ENCODE measurements around the gene NMNAT2.

The NMNAT2 gene

DNA sequence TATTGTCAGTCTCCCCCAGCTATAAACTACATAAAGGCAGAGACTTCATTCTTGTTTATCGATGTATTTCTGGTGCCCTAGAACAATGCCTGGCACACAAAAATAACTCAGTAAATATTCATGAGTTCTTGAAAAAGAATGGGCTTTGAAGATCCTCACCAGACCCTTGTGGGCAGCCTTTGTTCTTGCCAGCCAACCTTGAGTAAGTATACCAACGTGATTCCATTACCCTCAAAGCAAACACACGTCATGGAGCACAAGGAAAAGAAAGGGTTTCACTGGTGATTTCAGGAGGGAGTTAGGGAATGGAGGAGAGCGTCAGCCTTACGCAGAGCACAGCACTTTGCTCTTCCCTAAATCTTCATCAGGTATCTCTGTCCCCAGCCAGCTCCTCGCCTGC, 29.4 kb downstream of the NMNAT2 start:
- no peaks in the 10 kb centered on the region for H3K4me1 ChIP-seq (ENCODE audit: control insufficient read depth, insufficient read depth, low read length)
- H3K27me3 ChIP-seq (replicated peaks; ENCODE audit: control insufficient read depth, insufficient read depth, low read length) = peaks cover 28% of the 10 kb centered on the region
- DNase-seq (ENCODE audit: low read depth) = no peak

DNA sequence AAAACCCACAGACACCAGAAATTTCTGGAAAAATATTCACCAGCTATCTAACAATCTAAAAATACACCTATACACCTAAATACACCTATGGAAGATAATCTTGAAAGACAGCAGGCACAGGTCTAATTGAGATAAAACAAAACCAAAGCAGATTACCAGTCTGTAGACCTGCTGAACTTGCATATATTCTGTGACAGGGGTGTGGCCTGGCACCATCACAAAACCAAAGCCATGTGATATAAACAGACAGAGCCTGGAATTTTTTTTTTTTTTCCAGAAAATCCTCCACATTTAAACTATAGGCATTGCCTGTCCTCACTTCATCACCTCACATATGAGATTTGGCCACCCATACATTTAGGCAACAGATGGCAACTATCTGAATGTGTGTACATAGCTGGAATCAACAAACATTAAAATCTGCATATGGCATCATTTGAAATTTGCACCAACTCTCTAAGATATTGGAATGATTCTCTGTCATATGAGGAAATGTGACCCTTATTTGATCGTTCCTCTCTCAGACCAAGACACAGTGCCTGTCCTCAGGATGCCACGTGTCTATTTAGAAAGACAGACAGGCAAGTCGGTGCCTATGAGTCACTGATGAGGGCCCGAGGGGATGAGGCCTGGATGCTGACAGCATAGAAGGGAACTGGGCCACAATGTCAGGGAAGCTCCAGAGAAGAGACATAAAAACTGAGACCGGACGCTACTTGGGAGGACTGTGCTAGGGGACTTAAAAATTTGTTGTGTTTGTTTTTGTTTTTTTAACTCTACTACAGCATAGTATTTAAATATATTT, 32.6 kb downstream of the NMNAT2 start:
- peak; percentile 2 for DNase-seq (ENCODE audit: low read depth)
- H3K27me3 ChIP-seq (replicated peaks; ENCODE audit: control insufficient read depth, insufficient read depth, low read length) = peaks cover 19% of the 10 kb centered on the region
- H3K4me1 ChIP-seq (ENCODE audit: control insufficient read depth, insufficient read depth, low read length) = no peaks in the 10 kb centered on the region
- H3K9ac ChIP-seq (ENCODE audit: low read length) = no peak overlapping the region
- no peak overlapping the region for H3K4me3 ChIP-seq (ENCODE audit: low read length)
- no peaks in the 10 kb centered on the region for H3K9me3 ChIP-seq (ENCODE audit: control insufficient read depth, low read length)
- no peaks in the 10 kb centered on the region for H3K36me3 ChIP-seq (ENCODE audit: control insufficient read depth, insufficient read depth, low read length, severe bottlenecking)

More for the DNA sequence above, 29.4 kb downstream of the NMNAT2 start:
- H3K9ac ChIP-seq (ENCODE audit: low read length) = no peak overlapping the region
- H3K9me3 ChIP-seq (ENCODE audit: control insufficient read depth, low read length) = no peaks in the 10 kb centered on the region
- no peak overlapping the region for H3K4me3 ChIP-seq (ENCODE audit: low read length)
- no peaks in the 10 kb centered on the region for H3K36me3 ChIP-seq (ENCODE audit: control insufficient read depth, insufficient read depth, low read length, severe bottlenecking)

DNA sequence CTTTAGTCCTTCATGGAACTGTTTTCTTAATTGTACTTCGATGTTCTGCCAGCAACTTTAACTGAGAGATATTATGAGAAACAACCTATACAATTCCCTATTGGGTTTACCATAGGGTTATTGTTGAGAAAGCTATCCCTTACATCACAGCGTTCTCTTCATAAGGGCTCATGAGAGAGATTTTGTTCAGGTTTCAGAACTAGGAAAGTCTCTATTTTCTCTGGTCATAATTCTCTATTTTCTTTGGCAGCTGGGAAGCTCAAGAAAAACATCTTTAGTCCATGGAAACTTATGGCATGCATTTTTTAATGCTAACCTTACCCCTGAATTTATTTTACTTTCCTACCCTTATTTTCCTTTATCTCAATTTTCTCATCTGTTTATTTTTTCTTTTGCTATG, 38.2 kb downstream of the NMNAT2 start:
- Histone ChIP-seq H3K27me3 (replicated peaks; ENCODE audit: control insufficient read depth, insufficient read depth, low read length) (peaks cover 25% of the 10 kb centered on the region), H3K9ac (ENCODE audit: low read length) (no peak overlapping the region), H3K36me3 (ENCODE audit: control insufficient read depth, insufficient read depth, low read length, severe bottlenecking) (no peaks in the 10 kb centered on the region), H3K9me3 (ENCODE audit: control insufficient read depth, low read length) (no peaks in the 10 kb centered on the region), H3K4me1 (ENCODE audit: control insufficient read depth, insufficient read depth, low read length) (no peaks in the 10 kb centered on the region), H3K4me3 (ENCODE audit: low read length) (no peak overlapping the region)
- peak; percentile 61 for DNase-seq (ENCODE audit: low read depth)

DNA sequence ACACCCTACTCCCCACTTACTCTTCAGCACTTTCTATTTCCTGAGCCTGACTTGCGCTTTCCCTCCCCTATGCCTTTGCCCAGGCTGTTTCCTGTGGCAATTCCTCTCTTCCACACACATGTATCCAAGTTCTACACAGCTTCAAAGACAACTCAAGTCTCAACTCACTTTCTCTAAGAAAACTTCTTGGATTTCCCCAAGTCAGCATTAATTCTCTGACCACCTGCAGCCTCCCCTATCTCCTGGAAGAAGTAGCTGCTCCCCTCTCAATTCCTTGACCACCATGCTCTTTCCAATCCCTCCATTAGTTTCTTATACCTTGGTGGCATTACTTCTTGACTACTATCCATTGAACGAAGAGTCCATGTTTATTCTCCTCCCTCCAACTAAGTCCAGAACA, 42.8 kb downstream of the NMNAT2 start:
- Histone ChIP-seq H3K27me3 (replicated peaks; ENCODE audit: control insufficient read depth, insufficient read depth, low read length) (peaks cover 22% of the 10 kb centered on the region), H3K4me3 (ENCODE audit: low read length) (no peak overlapping the region), H3K4me1 (ENCODE audit: control insufficient read depth, insufficient read depth, low read length) (no peaks in the 10 kb centered on the region), H3K9me3 (ENCODE audit: control insufficient read depth, low read length) (no peaks in the 10 kb centered on the region), H3K9ac (ENCODE audit: low read length) (no peak overlapping the region), H3K36me3 (ENCODE audit: control insufficient read depth, insufficient read depth, low read length, severe bottlenecking) (no peaks in the 10 kb centered on the region)
- DNase-seq (ENCODE audit: low read depth) = no peak

DNA sequence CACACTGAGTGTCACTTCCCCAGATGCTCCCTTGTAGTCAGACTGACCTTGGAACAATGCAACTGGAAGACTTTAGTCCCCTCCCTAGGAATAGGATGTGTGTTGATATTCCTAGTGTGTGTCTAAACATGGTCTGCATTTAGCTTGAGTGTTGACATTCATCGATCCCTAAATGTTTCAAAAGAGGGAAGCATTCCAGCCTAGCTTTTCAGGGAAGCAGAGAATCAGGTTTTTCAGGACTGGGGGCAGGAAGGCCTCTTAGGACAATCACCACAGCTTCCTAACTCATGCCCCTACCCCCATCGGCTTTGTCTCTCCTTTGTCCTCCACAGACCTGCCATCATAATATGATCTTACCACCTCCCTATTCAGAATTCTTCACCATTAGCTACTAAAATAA, 43.4 kb downstream of the NMNAT2 start:
- Histone ChIP-seq H3K4me1 (ENCODE audit: control insufficient read depth, insufficient read depth, low read length) (no peaks in the 10 kb centered on the region), H3K27me3 (replicated peaks; ENCODE audit: control insufficient read depth, insufficient read depth, low read length) (peaks cover 26% of the 10 kb centered on the region), H3K9me3 (ENCODE audit: control insufficient read depth, low read length) (no peaks in the 10 kb centered on the region), H3K36me3 (ENCODE audit: control insufficient read depth, insufficient read depth, low read length, severe bottlenecking) (no peaks in the 10 kb centered on the region), H3K4me3 (ENCODE audit: low read length) (no peak overlapping the region), H3K9ac (ENCODE audit: low read length) (no peak overlapping the region)
- DNase-seq (ENCODE audit: low read depth) = no peak

DNA sequence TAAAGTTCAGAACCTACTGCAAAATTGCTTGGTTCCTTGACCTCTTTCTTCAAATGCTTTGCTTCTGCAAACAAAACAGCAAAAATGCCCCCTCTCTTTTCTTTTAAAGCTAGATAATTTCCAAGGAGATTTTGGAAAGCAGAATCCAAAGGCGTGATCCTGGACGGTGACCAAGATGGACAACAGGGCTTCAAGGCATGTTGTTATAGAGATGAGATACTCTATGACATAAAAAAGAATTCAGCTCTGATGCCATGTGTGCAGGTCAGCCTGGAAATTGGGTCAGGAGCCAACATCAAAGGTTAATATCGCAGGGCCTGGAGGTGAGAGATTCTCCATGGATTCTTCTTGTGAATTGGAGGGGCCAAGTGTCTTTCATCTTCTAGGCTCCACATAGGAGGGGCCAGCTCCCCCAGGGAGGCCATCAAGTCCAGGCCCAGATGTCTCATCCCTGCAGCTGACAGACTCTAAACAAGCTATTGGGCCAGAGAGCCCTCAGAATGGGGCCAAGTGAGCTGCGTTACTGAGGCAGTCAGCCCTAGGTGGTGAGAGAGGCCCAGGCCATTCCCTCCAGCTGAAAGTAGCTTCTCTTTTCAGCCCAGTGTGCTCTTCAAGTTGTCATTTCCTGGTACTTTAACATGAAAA, 45.5 kb downstream of the NMNAT2 start:
- Histone ChIP-seq H3K27me3 (replicated peaks; ENCODE audit: control insufficient read depth, insufficient read depth, low read length) (peaks cover 26% of the 10 kb centered on the region), H3K4me3 (ENCODE audit: low read length) (no peak overlapping the region), H3K9me3 (ENCODE audit: control insufficient read depth, low read length) (no peaks in the 10 kb centered on the region), H3K36me3 (ENCODE audit: control insufficient read depth, insufficient read depth, low read length, severe bottlenecking) (no peaks in the 10 kb centered on the region), H3K9ac (ENCODE audit: low read length) (no peak overlapping the region), H3K4me1 (ENCODE audit: control insufficient read depth, insufficient read depth, low read length) (no peaks in the 10 kb centered on the region)
- no peak for DNase-seq (ENCODE audit: low read depth)

DNA sequence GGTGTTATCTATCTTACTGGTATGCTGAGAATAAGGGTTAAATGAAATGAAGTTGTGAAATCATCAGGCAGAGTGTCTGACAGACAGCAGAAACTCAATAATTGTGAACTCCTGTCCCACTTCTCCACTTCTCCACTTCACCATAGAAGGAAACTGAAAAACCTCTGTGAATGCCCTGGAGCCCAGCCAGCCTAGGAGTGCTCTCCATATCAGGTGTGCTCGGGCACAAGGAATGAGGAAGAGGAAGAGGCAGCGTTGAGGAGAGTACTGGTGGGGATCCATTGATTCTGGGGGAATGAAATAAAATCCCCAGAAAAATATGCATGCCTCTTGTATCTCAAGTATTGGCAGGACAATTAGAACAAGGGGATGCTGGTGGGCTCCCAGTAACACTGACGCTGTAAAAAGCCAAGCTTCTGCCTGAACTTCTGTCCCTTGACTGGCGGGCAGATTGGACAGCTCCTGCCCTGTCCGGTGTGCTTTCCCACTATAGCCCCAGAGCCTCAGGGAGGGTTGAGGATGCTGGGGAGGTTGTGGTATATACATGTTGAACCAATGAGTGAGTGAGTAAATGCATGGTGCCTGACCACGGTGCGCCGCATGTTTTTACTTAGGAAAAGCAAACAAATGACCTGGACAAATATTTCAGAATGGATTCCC, 47.7 kb downstream of the NMNAT2 start:
- Histone ChIP-seq H3K36me3 (ENCODE audit: control insufficient read depth, insufficient read depth, low read length, severe bottlenecking) (no peaks in the 10 kb centered on the region), H3K4me3 (ENCODE audit: low read length) (no peak overlapping the region), H3K9me3 (ENCODE audit: control insufficient read depth, low read length) (no peaks in the 10 kb centered on the region), H3K27me3 (replicated peaks; ENCODE audit: control insufficient read depth, insufficient read depth, low read length) (peaks cover 10% of the 10 kb centered on the region), H3K9ac (ENCODE audit: low read length) (no peak overlapping the region), H3K4me1 (ENCODE audit: control insufficient read depth, insufficient read depth, low read length) (no peaks in the 10 kb centered on the region)
- DNase-seq (ENCODE audit: low read depth) = no peak

DNA sequence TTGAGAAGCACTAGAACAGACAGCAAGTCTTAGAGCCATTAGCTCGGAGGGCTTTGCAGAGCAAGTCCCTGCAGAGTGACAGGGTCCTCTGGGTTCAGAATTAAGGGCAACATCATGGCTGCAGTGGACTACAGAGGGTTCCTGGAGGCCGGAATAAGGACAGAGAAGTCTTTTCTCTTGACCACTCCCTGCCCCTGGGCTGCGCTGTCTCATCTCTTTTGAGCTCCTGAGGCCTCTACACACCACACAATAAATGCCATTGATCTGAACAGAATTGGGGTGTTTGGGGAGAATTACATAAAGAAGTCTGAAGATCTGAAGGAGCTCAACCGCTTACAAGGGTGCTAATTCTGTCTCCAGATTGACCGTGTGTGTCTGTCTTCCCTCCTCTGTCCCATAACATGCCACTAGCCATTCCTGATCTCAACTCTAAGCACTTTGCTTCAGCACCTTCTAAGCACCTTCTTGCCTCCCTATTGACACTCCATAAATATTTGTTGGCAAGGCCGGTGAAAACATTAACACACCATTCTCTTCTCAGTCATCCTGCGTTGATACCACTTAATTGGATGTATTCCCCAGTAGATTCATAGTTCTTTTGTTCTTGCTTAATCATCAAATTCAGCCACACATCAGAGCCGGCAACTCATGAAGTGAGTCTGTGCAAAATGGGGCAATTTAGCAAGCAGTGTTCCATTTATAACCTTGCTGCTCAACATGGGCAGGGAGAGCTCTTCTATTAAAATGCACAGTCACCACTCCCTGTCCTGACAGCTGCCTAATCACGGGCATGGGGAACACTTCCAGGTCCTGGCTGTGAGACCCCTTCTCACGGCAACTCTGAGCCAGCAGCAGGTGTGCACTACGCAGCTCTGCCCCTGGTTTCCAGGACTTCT, 49.7 kb downstream of the NMNAT2 start:
- Histone ChIP-seq H3K36me3 (ENCODE audit: control insufficient read depth, insufficient read depth, low read length, severe bottlenecking) (no peaks in the 10 kb centered on the region), H3K4me3 (ENCODE audit: low read length) (no peak overlapping the region), H3K27me3 (replicated peaks; ENCODE audit: control insufficient read depth, insufficient read depth, low read length) (peaks cover 10% of the 10 kb centered on the region), H3K4me1 (ENCODE audit: control insufficient read depth, insufficient read depth, low read length) (peaks cover 15% of the 10 kb centered on the region), H3K9ac (ENCODE audit: low read length) (no peak overlapping the region), H3K9me3 (ENCODE audit: control insufficient read depth, low read length) (no peaks in the 10 kb centered on the region)
- no peak for DNase-seq (ENCODE audit: low read depth)

DNA sequence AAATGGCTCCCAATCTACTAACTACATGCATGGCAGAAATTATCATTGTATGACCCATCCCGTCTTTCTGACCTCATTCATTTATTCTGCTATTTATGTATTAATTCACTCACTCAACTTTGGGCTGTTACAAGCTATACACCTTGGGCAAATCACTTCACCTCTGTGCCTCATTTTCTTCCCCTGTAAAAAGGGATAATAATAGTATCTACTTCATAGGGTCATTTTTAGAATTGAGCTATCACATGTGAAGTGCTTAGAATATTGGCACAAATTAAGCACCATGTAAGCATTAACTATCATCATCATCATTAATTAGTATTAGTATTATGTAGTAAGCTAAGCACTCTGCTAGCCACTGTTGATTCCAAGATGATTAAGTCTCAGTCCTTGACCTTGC, 52.1 kb downstream of the NMNAT2 start:
- Histone ChIP-seq H3K36me3 (ENCODE audit: control insufficient read depth, insufficient read depth, low read length, severe bottlenecking) (no peaks in the 10 kb centered on the region), H3K27me3 (replicated peaks; ENCODE audit: control insufficient read depth, insufficient read depth, low read length) (peaks cover 8% of the 10 kb centered on the region), H3K9ac (ENCODE audit: low read length) (no peak overlapping the region), H3K4me3 (ENCODE audit: low read length) (no peak overlapping the region), H3K9me3 (ENCODE audit: control insufficient read depth, low read length) (no peaks in the 10 kb centered on the region), H3K4me1 (ENCODE audit: control insufficient read depth, insufficient read depth, low read length) (peaks cover 23% of the 10 kb centered on the region)
- no peak for DNase-seq (ENCODE audit: low read depth)

DNA sequence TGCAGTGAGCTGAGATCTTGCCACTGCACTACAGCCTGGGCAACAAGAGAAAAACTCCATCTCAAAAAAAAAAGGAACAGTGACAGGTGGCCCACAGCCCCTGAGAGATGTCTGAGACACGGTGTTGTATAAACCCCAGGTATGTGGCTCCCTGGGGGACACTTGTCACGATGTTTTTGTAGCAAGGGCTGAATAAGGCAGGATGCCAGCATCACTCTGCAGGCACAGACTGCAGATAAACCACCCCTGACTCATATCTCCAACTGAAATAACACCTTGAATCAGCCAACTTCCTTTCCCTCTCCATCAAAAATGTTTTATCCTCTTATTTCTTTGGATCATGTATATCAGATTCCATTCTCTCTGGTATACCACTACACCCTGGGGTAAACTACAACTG, 52.5 kb downstream of the NMNAT2 start:
- no peak overlapping the region for H3K9ac ChIP-seq (ENCODE audit: low read length)
- peaks cover 23% of the 10 kb centered on the region for H3K4me1 ChIP-seq (ENCODE audit: control insufficient read depth, insufficient read depth, low read length)
- H3K36me3 ChIP-seq (ENCODE audit: control insufficient read depth, insufficient read depth, low read length, severe bottlenecking) = no peaks in the 10 kb centered on the region
- H3K27me3 ChIP-seq (replicated peaks; ENCODE audit: control insufficient read depth, insufficient read depth, low read length) = peaks cover 4% of the 10 kb centered on the region
- DNase-seq (ENCODE audit: low read depth) = no peak
- no peak overlapping the region for H3K4me3 ChIP-seq (ENCODE audit: low read length)
- no peaks in the 10 kb centered on the region for H3K9me3 ChIP-seq (ENCODE audit: control insufficient read depth, low read length)

DNA sequence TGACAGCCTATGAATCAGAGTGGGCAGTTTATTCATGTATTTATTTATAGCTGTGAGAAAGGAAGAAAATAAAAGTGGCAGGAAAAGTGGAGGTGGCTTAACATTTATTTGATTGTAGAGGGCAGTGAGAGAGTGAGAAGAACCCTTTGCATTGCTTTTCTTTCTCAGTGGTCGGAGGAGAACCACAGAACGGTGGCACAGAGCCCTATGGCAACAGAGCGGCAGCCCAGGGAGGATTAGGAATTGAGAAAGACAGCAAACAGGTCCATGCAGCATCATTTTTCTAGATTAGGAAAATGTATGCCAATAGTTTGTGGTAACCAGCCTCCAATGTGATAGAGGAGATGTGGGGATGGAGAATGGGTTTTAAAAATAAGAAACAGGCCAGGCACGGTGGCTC, 53.1 kb downstream of the NMNAT2 start:
- H3K27me3 ChIP-seq (replicated peaks; ENCODE audit: control insufficient read depth, insufficient read depth, low read length) = peaks cover 7% of the 10 kb centered on the region
- no peak for DNase-seq (ENCODE audit: low read depth)
- no peaks in the 10 kb centered on the region for H3K36me3 ChIP-seq (ENCODE audit: control insufficient read depth, insufficient read depth, low read length, severe bottlenecking)
- no peak overlapping the region for H3K4me3 ChIP-seq (ENCODE audit: low read length)
- no peaks in the 10 kb centered on the region for H3K9me3 ChIP-seq (ENCODE audit: control insufficient read depth, low read length)
- peaks cover 27% of the 10 kb centered on the region for H3K4me1 ChIP-seq (ENCODE audit: control insufficient read depth, insufficient read depth, low read length)
- no peak overlapping the region for H3K9ac ChIP-seq (ENCODE audit: low read length)

All from adipocyte (in vitro differentiated cells).